GM23248 (cell line): ENCODE measurements around the gene FAM131A. TPM values are rescaled to one million over a fixed set of nuclear protein-coding genes. Genes with fewer than 3 reads are reported as not detected.

Experiments
- DNase-seq: peaks from one replicate; pipeline ENCODE4 v3.0.0-alpha.2; 2015
- H2AFZ ChIP-seq: fragments of 200-600 bp; sonication (generic); 2 replicates; pipeline ENCODE4 v1.6.1; 2016; ENCODE audit warnings: antibody characterized with exemption
- H3F3A ChIP-seq: fragments of 200-600 bp; sonication (generic); 2 replicates; pipeline ENCODE4 v1.6.1; 2016; ENCODE audit warnings: mild to moderate bottlenecking, antibody characterized with exemption, mixed run types; ENCODE audit not compliant: insufficient read depth
- H3K27ac ChIP-seq: fragments of 200-600 bp; sonication (generic); 2 replicates; pipeline ENCODE4 v1.5.1; 2016; ENCODE audit warnings: mild to moderate bottlenecking
- H3K27me3 ChIP-seq: fragments of 200-600 bp; sonication (generic); replicated peaks from 2 replicates; pipeline ENCODE4 v1.6.1; 2016; ENCODE audit warnings: mild to moderate bottlenecking; ENCODE audit not compliant: insufficient read depth
- H3K36me3 ChIP-seq: fragments of 200-600 bp; sonication (generic); 2 replicates; pipeline ENCODE4 v1.6.1; 2016; ENCODE audit warnings: low read depth, mild to moderate bottlenecking
- H3K4me1 ChIP-seq: fragments of 200-600 bp; sonication (generic); 2 replicates; pipeline ENCODE4 v1.6.1; 2016; ENCODE audit warnings: mild to moderate bottlenecking; ENCODE audit not compliant: insufficient read depth
- H3K4me2 ChIP-seq: fragments of 200-600 bp; sonication (generic); one replicate; pipeline ENCODE4 v1.6.1; 2016; ENCODE audit warnings: mild to moderate bottlenecking; ENCODE audit not compliant: unreplicated experiment
- H3K4me3 ChIP-seq: fragments of 200-600 bp; sonication (generic); 2 replicates; pipeline ENCODE4 v1.5.1; 2016; ENCODE audit warnings: mild to moderate bottlenecking
- H3K79me2 ChIP-seq: fragments of 200-600 bp; sonication (generic); 2 replicates; pipeline ENCODE4 v1.6.1; 2016; ENCODE audit warnings: mild to moderate bottlenecking; ENCODE audit not compliant: insufficient read depth
- H3K9ac ChIP-seq: fragments of 200-600 bp; sonication (generic); 2 replicates; pipeline ENCODE4 v1.6.1; 2016; ENCODE audit warnings: mild to moderate bottlenecking
- H3K9me2 ChIP-seq: fragments of 200-600 bp; sonication (generic); 2 replicates; pipeline ENCODE4 v1.6.1; 2016; ENCODE audit warnings: mixed run types, mild to moderate bottlenecking, moderate library complexity; ENCODE audit not compliant: insufficient read depth
- H3K9me3 ChIP-seq: fragments of 200-600 bp; sonication (generic); one replicate; pipeline ENCODE4 v1.6.1; 2017; ENCODE audit warnings: low read depth
- H4K20me1 ChIP-seq: fragments of 200-600 bp; sonication (generic); 2 replicates; pipeline ENCODE4 v1.6.0; 2016; ENCODE audit not compliant: insufficient read depth
- EZH2 ChIP-seq: fragments of 200-600 bp; sonication (generic); IDR thresholded peaks from 2 replicates; pipeline ENCODE4 v1.6.1; 2018; ENCODE audit warnings: antibody characterized with exemption, mild to moderate bottlenecking; ENCODE audit not compliant: insufficient read depth, poor library complexity, severe bottlenecking
- EZH2phosphoT487 ChIP-seq: fragments of 200-600 bp; sonication (generic); IDR thresholded peaks from 2 replicates; pipeline ENCODE4 v1.6.1; 2018; ENCODE audit warnings: antibody characterized with exemption, moderate library complexity, mild to moderate bottlenecking, low read depth; ENCODE audit not compliant: insufficient read depth
- WGBS, 2 experiments: methylation state at CpG; one replicate each; pipeline ENCODE4 v1.1.6; 2015 to 2017; ENCODE audit warnings: low lambda C conversion rate in 2 of 2, low coverage in 1 of 2; ENCODE audit errors: missing lambda C conversion rate in 2 of 2; 5-methylcytosine and 5-hydroxymethylcytosine counted together
- in situ Hi-C: fragments of 300-500 bp; cut with MboI; formaldehyde crosslinking; loops from 2 replicates; pipeline ENCODE4 v1.15.0; 2020
- polyA plus RNA-seq: library from polyadenylated mRNA; unstranded; fragments of >200 nt; fragmentation: Nextera tagmentation; extraction: Ambion mirVana; gene quantifications from 2 replicates; pipeline ENCODE4 v1.2.1, GENCODE V29; 2016
- total RNA-seq: library from RNA; depleted of rRNA; stranded (reverse); fragments of >200 nt; shearing (Covaris generic); gene quantifications from 2 replicates; pipeline ENCODE4 v1.2.3, GENCODE V29; 2014

Gene FAM131A
- total and polyA plus RNA-seq, 2 experiments from 2014 or later, result 7.0 to 24.5 TPM

DNA sequence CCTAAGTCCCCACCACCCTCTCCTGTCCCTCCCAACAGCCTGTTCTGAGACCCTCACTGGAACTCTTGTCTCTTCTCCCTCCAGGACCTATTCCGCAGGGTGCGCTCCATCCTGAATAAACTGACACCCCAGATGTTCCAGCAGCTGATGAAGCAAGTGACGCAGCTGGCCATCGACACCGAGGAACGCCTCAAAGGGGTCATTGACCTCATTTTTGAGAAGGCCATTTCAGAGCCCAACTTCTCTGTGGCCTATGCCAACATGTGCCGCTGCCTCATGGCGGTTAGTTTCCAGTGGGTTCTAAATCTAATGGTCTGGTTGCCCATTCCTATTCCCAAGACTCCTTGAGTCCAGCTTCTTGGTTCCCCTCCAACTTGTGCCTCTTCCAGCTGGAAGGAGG is 13.7 kb upstream of the FAM131A start:
- H2AFZ ChIP-seq, result no peak overlapping the region
- peaks cover 87% of the 10 kb centered on the region for H3K36me3 ChIP-seq
- H3K9ac ChIP-seq, result no peak overlapping the region
- TF ChIP-seq EZH2phosphoT487, result no peak
- TF ChIP-seq EZH2, result no peak
- 94 to 97% methylated on average over 8 of the region's 8 CpGs for WGBS, 2 experiments
- peaks cover 60% of the 10 kb centered on the region for H3F3A ChIP-seq
- 0 out of 2 replicates have a peak, but pooled peaks cover 5% of the 10 kb centered on the region for H4K20me1 ChIP-seq
- no peak overlapping the region for H3K4me2 ChIP-seq
- H3K4me3 ChIP-seq, result no peak overlapping the region
- H3K27me3 ChIP-seq, result no peaks in the 10 kb centered on the region
- in situ Hi-C loops, result no loop called here
- peaks cover 31% of the 10 kb centered on the region for H3K4me1 ChIP-seq
- H3K27ac ChIP-seq, result no peak overlapping the region
- peaks cover 93% of the 10 kb centered on the region for H3K79me2 ChIP-seq
- no peak for DNase-seq
- no peaks in the 10 kb centered on the region for H3K9me3 ChIP-seq
- no peaks in the 10 kb centered on the region for H3K9me2 ChIP-seq

DNA sequence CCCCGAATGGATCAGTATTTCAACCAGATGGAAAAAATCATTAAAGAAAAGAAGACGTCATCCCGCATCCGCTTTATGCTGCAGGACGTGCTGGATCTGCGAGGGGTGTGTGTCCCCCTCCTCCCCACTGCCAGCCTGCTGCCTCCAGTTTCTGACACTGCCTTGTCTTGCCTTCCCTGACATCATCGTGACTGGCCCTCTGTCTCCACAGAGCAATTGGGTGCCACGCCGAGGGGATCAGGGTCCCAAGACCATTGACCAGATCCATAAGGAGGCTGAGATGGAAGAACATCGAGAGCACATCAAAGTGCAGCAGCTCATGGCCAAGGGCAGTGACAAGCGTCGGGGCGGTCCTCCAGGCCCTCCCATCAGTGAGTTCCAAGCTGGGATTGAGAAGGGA is 12.1 kb upstream of the FAM131A start:
- Histone ChIP-seq H3K27ac (no peak overlapping the region), H3K9me2 (no peaks in the 10 kb centered on the region), H3K27me3 (no peaks in the 10 kb centered on the region), H3K36me3 (peaks cover 98% of the 10 kb centered on the region), H4K20me1 (no peaks in the 10 kb centered on the region), H3K4me3 (no peak overlapping the region), H3K9ac (no peak overlapping the region), H3F3A (peaks cover 67% of the 10 kb centered on the region), H3K4me2 (no peak overlapping the region), H3K9me3 (no peaks in the 10 kb centered on the region), H3K4me1 (peaks cover 28% of the 10 kb centered on the region), H3K79me2 (peaks cover 100% of the 10 kb centered on the region), H2AFZ (no peak overlapping the region)
- WGBS, 2 experiments, result 75 to 77% methylated on average over 13 of the region's 13 CpGs
- no peak for DNase-seq
- in situ Hi-C loops, result no loop called here
- TF ChIP-seq EZH2phosphoT487, result no peak
- no peak for TF ChIP-seq EZH2

DNA sequence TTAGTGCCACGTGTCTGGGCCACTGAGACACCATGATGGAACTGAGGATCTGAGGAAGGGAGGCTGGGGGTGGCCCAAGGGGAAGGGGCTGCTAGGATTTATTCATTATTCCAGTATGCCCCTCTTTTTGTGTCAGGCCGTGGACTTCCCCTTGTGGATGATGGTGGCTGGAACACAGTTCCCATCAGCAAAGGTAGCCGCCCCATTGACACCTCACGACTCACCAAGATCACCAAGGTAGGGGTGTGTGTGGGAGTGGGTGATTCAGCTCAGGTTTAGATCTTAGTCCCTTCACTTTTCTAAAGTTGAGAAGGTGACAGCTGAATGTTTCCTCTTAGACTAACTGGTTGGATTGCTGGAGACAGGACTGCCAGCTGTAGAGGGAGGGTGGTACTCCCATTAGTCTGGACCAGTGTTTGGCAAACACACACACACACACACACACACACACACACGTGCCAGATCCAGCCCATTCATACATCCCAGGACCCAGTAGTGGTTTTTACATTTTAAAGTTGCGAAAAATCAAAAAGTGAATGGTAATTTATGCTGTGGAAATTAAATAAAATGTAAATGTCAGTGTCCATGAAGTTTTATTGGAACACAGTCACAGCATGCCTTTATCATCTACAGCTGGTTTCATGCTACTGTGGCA is 11.6 kb upstream of the FAM131A start:
- Histone ChIP-seq H3K9me3 (no peaks in the 10 kb centered on the region), H3K4me3 (no peak overlapping the region), H2AFZ (no peak overlapping the region), H3K27me3 (no peaks in the 10 kb centered on the region), H3F3A (peaks cover 70% of the 10 kb centered on the region), H3K9me2 (no peaks in the 10 kb centered on the region), H3K36me3 (peaks cover 97% of the 10 kb centered on the region), H3K4me2 (no peak overlapping the region), H3K27ac (no peak overlapping the region), H4K20me1 (no peaks in the 10 kb centered on the region), H3K4me1 (peaks cover 22% of the 10 kb centered on the region), H3K9ac (no peak overlapping the region), H3K79me2 (peaks cover 98% of the 10 kb centered on the region)
- TF ChIP-seq EZH2phosphoT487 (no peak), EZH2 (no peak)
- no peak for DNase-seq
- in situ Hi-C loops, result no loop called here
- WGBS, 2 experiments, result 85 to 87% methylated on average over 6 of the region's 6 CpGs

DNA sequence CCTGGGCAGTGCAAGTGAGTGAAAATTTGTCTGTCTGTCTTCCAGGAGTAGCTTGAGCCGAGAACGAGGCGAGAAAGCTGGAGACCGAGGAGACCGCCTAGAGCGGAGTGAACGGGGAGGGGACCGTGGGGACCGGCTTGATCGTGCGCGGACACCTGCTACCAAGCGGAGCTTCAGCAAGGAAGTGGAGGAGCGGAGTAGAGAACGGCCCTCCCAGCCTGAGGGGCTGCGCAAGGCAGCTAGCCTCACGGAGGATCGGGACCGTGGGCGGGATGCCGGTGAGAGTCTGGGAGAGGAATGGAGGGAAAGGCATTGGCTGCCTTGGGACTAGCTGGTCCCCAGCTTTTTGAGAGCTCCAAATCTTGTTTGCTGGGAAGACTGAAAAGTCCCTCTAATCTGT is 10.2 kb upstream of the FAM131A start:
- H3K36me3 ChIP-seq, result peaks cover 96% of the 10 kb centered on the region
- H3K27ac ChIP-seq, result no peak overlapping the region
- no peak overlapping the region for H2AFZ ChIP-seq
- H3K27me3 ChIP-seq, result no peaks in the 10 kb centered on the region
- no peaks in the 10 kb centered on the region for H3K9me2 ChIP-seq
- in situ Hi-C loops, result no loop called here
- no peak for TF ChIP-seq EZH2
- TF ChIP-seq EZH2phosphoT487, result no peak
- H3K9me3 ChIP-seq, result no peaks in the 10 kb centered on the region
- peaks cover 84% of the 10 kb centered on the region for H3F3A ChIP-seq
- no peak overlapping the region for H3K4me3 ChIP-seq
- no peak for DNase-seq
- peaks cover 7% of the 10 kb centered on the region; the same call in 1 of the 2 replicates for H4K20me1 ChIP-seq
- no peak overlapping the region for H3K4me2 ChIP-seq
- WGBS, 2 experiments, result 92 to 93% methylated on average over 19 to 21 of the region's 21 CpGs
- no peak overlapping the region for H3K9ac ChIP-seq
- H3K79me2 ChIP-seq, result peaks cover 98% of the 10 kb centered on the region
- peaks cover 19% of the 10 kb centered on the region for H3K4me1 ChIP-seq

DNA sequence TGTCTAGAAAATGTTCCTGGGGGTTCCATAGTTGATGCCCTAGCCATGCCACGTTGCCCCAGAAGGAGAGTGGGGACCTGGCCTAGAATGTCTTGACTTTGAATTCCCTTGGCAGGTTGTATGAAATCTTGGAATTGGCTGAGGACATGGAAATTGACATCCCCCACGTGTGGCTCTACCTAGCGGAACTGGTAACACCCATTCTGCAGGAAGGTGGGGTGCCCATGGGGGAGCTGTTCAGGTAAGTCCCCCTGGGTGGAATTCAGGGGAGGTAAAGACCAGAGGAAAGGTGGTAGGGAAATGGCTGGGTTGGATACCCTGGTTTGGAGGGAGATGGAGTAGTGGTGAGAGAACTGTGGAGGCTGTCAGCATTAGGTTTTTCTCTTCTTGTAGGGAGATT is 8.9 kb upstream of the FAM131A start:
- Histone ChIP-seq H3K27ac (peak overlapping the region; percentile 40), H3K4me1 (peaks cover 29% of the 10 kb centered on the region), H3K9me3 (no peaks in the 10 kb centered on the region), H3K79me2 (peaks cover 97% of the 10 kb centered on the region), H3K4me3 (no peak overlapping the region), H3K9ac (no peak overlapping the region), H2AFZ (no peak overlapping the region), H3K9me2 (no peaks in the 10 kb centered on the region), H3K36me3 (peaks cover 93% of the 10 kb centered on the region), H3K27me3 (no peaks in the 10 kb centered on the region), H4K20me1 (peaks cover 8% of the 10 kb centered on the region; the same call in 1 of the 2 replicates), H3F3A (peaks cover 97% of the 10 kb centered on the region), H3K4me2 (no peak overlapping the region)
- WGBS, 2 experiments, result 31 to 51% methylated on average over 3 of the region's 3 CpGs
- no peak for TF ChIP-seq EZH2
- no peak for TF ChIP-seq EZH2phosphoT487
- in situ Hi-C loops, result no loop called here
- no peak for DNase-seq
